T47D (cell line): ENCODE data around the gene LTC4S.

Source experiments
- DNase-seq, 2 experiments: peaks; one replicate each; pipeline versions ENCODE4 v3.0.0 to v3.0.0-alpha.2; 2011 to 2012; ENCODE audit warnings: low read depth in 1 of 2, low spot score in 1 of 2
- JUND ChIP-seq: IDR thresholded peaks from 2 replicates; pipeline ENCODE4 v1.6.1; 2012; ENCODE audit warnings: low read depth
- in situ Hi-C: cut with HindIII; loops from 2 replicates; pipeline ENCODE4 v1.10.0; 2016; ENCODE audit warnings: low sequenced_read_pairs, low pct_unique_long_range_greater_than_20kb

LTC4S gene

DNA sequence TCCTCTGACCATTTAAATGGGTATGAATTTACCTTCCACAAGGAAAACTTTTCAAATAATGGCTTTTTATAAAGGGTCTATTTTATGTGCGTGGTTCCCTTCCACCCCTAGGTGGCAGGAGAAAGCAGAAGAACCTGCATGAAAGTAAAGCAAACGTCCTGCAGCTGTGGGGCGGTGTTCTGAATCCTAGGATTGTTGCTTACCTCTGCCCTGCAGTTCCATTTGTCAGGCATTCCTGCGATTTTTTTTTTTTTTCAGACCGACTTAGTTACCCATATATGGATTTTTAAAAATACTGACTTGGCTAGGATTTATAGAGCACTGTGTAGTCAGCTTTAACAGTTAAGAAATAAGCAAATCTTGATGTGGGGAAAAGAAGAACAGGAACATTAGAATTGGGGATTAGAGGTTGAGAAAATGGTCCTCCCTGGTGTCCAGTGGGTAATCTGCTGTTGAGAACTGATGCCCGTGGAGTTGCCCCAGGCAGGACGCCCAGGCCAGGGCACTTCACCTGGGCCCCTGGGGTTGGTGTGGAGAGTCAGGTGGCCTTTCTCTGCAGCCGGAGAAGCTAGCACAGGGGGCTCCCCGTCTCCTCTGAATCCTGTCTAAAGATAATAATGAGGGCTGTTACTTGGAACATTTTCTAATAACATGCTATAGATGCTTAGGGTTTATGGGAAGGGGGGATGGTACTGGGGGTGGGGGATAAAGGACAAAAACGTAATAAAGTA lies 30.4 kb upstream of the LTC4S start:
- in situ Hi-C loops: no loop called here
- TF ChIP-seq JUND: no peak
- DNase-seq: peak; percentile 59 to 82

DNA sequence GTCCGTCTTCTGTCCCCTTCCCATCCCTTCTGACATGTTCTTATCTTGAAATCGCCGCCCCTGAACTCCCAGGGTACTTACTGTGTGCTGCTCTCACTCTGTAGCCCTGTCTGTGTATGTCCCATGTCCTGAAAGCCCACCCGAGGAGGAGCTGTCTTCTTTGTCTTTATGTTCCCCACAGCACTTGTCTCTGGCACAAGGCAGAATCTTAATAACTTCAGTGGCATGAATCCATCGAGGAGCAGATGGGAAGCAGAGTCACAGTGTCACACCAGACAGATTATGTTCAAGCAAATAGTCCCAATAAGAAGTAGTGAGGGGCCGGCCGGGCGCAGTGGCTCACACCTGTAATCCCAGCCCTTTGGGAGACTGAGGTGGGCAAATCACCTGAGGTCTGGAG lies 29.7 kb upstream of the LTC4S start:
- in situ Hi-C loops: no loop called here
- TF ChIP-seq JUND: no peak
- DNase-seq: no peak

GRCh38 chr5:179765400-179765799 lies 28.4 kb upstream of the LTC4S start:
- no peak for DNase-seq
- TF ChIP-seq JUND: no peak
- in situ Hi-C loops: no loop called here

GRCh38 chr5:179766021-179766725 lies 27.6 kb upstream of the LTC4S start:
- no peak for DNase-seq
- no peak for TF ChIP-seq JUND
- in situ Hi-C loops: no loop called here

DNA sequence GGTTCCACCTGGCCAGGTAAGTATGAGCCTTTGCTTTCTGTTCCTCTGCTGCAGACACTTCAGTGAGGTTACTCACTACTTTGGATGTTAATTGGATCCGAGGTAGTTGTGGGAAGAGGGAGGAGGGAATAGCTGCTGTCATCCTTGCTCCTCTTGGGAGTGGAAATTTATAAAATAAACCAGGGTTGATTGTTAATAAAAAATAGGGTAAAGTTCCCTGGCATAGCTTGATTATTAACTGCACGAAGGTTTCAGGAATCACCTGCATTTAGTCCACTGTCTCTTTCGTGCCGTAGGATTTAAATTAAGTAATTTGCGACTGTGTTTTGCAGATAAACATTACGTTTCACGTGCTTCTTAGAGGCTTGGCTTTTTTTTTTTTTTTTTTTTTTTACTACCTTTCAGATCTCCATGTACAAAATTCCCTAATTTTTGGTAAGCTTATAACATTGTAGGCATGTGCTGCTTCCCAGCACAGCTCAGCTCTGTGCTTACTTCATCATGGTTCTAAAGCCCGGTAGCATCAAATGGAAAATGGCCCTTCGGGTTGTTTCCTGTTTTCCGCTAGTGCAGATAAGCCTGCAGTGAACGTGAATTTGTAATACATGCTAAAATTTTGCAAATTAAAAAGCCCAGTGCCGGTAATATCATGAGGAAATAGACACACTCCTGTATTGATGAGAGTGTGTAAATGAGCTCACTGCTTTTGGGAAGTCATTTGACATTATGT lies 26.9 kb upstream of the LTC4S start:
- no peak for TF ChIP-seq JUND
- DNase-seq: no peak
- in situ Hi-C loops: no loop called here

DNA sequence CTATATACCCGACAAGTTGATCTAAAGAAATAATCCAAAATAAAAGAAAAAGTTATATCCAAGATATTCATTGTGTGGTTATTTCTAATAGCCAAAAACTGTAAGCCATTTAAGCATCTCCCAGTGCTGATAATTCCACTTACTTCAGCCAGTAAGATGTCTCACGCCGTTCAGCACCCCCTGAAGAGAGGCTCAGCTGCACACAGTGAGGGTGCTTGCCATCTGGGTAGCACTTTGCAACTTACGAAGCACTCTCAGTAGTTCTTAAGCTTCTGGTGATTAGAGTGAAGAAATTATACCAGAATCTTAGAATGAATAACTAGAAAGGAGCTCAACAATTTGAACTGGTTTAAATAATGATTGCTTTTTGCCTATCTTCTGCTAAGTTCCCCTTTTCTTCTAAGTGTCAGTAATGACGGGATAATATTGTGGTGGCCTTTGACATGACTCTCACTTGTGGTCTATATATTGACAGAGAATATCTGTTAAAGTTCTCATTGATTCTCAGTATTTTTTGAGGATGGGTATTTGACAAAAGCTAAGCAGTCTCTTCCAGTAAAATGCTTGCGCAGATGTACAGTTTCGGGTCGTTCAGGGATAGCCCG lies 26.2 kb upstream of the LTC4S start:
- in situ Hi-C loops: no loop called here
- no peak for DNase-seq
- TF ChIP-seq JUND: no peak

GRCh38 chr5:179768326-179769085 lies 25.3 kb upstream of the LTC4S start:
- DNase-seq: no peak
- TF ChIP-seq JUND: no peak
- in situ Hi-C loops: no loop called here

DNA sequence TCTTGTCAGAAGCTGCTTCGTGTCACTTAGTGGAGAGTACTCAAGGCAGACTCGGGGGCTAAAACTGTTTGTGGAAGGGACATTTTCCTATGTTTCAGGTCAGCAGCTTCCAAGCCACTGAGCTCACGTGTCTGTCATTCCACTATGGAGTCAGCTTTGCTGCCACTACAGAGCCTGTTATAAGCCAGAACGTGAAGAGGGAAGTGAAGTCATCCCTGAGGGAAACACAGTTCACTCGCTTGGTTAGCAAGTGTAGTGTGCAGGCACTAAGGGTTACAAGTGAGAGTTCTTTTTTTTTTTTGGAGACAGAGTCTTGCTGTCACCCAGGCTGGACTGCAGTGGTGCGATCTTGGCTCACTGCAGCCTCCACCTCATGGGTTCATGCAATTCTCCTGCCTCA lies 24.5 kb upstream of the LTC4S start:
- in situ Hi-C loops: no loop called here
- TF ChIP-seq JUND: no peak
- no peak for DNase-seq

GRCh38 chr5:179769796-179770195 lies 24.0 kb upstream of the LTC4S start:
- in situ Hi-C loops: no loop called here
- TF ChIP-seq JUND: no peak
- DNase-seq: no peak

GRCh38 chr5:179771311-179771895 lies 22.4 kb upstream of the LTC4S start:
- TF ChIP-seq JUND: no peak
- in situ Hi-C loops: no loop called here
- no peak for DNase-seq

DNA sequence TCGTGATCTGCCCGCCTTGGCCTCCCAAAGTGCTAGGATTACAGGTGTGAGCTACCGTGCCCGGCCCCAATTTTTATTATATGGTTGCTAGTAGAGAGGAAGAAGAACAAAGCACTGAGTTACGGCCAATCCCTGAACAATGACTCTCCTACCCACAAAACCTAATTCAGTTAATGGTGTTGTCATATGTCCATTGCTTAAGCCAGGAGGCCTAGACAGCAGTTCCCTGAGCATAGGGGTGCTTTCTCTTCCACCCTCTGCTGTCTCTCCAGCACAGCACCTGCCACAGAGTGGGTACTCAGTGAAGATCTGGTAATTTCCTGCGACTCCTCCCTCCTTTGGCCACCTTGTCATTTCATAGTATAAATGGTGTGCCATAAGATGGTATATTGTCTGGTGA lies 21.4 kb upstream of the LTC4S start:
- TF ChIP-seq JUND: no peak
- DNase-seq: no peak
- in situ Hi-C loops: no loop called here

DNA sequence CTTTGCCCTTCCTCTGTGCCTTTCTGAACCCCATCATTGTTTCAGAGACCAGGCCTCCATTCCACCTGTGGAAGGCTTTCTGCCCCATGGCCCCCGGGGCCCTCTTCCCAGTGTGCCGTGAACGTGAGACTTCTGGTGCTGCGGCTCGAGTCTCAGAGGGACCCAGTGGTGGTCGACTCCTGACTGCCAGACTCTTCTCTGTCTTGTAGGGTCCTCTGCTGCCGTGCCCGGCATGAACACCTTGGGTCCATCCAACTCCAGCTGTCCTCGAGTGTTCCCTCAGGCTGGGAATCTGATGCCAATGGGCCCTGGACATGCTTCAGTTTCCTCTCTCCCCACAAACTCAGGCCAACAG lies 20.1 kb upstream of the LTC4S start:
- in situ Hi-C loops: no loop called here
- no peak for TF ChIP-seq JUND
- no peak for DNase-seq
